Heart left ventricle (tissue), 16 donors: Measurements from ENCODE around the gene LRRC52. TPM values are rescaled to one million over a fixed set of nuclear protein-coding genes. Genes with fewer than 3 reads are reported as not detected.

Source experiments
- ATAC-seq, 4 donors: fragments of 200-7000 bp; cut with Tn5 transposase; one replicate each; pipeline ENCODE4 v1.9.1; 2020 to 2022; ENCODE audit warnings: moderate library complexity in 4 of 4, mild to moderate bottlenecking in 3 of 4, moderate number of reproducible peaks in 1 of 4
- DNase-seq, 5 donors: peaks; one replicate each; pipeline ENCODE4 v3.0.0-alpha.2; 2020
- H3K27ac ChIP-seq, 12 donors: fragments of 200-600 bp; sonication (generic) in 4 of 12; one replicate each; pipeline versions ENCODE4 v1.5.0 to v1.8.0; 2016 to 2022; ENCODE audit warnings: mild to moderate bottlenecking in 2 of 12
- H3K27me3 ChIP-seq, 9 donors: fragments of 200-600 bp; sonication (generic) in 2 of 9; one replicate each; pipeline versions ENCODE4 v1.5.1 to v1.8.0; 2016 to 2022; ENCODE audit warnings: mild to moderate bottlenecking in 3 of 9
- H3K36me3 ChIP-seq, 9 donors: fragments of 200-600 bp; sonication (generic) in 2 of 9; one replicate each; pipeline versions ENCODE4 v1.5.0 to v1.8.0; 2018 to 2022; ENCODE audit warnings: mild to moderate bottlenecking in 2 of 9
- H3K4me1 ChIP-seq, 12 donors: fragments of 200-600 bp; sonication (generic) in 4 of 12; one replicate each; pipeline versions ENCODE4 v1.5.0 to v1.8.0; 2016 to 2022; ENCODE audit warnings: mild to moderate bottlenecking in 3 of 12
- H3K4me3 ChIP-seq, 12 donors: fragments of 200-600 bp; sonication (generic) in 4 of 12; one replicate each; pipeline versions ENCODE4 v1.5.0 to v1.8.0; 2017 to 2022; ENCODE audit warnings: mild to moderate bottlenecking in 9 of 12, moderate library complexity in 4 of 12
- H3K9me3 ChIP-seq, 12 donors: fragments of 200-600 bp; sonication (generic) in 4 of 12; one replicate each; pipeline versions ENCODE4 v1.5.0 to v1.8.0; 2016 to 2022; ENCODE audit warnings: mild to moderate bottlenecking in 1 of 12
- CTCF ChIP-seq, 12 donors: fragments of 200-600 bp; sonication (generic) in 4 of 12; IDR thresholded peaks; one replicate each; pipeline versions ENCODE4 v1.5.0 to v1.8.0; 2018 to 2022; ENCODE audit warnings: antibody characterized with exemption in 12 of 12, mild to moderate bottlenecking in 5 of 12
- POLR2A ChIP-seq, 2 donors: fragments of 450-650 bp; IDR thresholded peaks; one replicate each; pipeline ENCODE4 v1.6.1; 2017; ENCODE audit warnings: antibody characterized with exemption in 2 of 2, mild to moderate bottlenecking in 2 of 2, moderate library complexity in 2 of 2
- WGBS, 4 donors: extraction: QIAGEN DNeasy Blood & Tissue Kit in 2 of 4; methylation state at CpG; one replicate each; pipeline versions ENCODE4 v1.1.5 to v1.1.7; 2013 to 2018; 5-methylcytosine and 5-hydroxymethylcytosine counted together
- intact Hi-C, 10 donors: fragments of 100-400 bp; cut with DNase I; formaldehyde crosslinking; loops; one replicate each; pipeline versions ENCODE4 v1.11.1 to v1.14.2; 2022
- polyA plus RNA-seq, 2 donors: library from polyadenylated mRNA; stranded (reverse); fragments of 200-250 nt; gene quantifications; one replicate each; pipeline ENCODE4 v1.2.3, GENCODE V29; 2013
- total RNA-seq, 9 donors: library from RNA; depleted of rRNA in 2 of 9; stranded (reverse); fragments of >200 nt in 2 of 9; fragmentation: NEBNext Ultra II Directional in 3 of 9; extraction: Animal tissue kit (Norgen Biotek cat#: 25700) in 3 of 9; gene quantifications; one replicate each; pipeline versions ENCODE4 v1.1.0 to v1.2.4, GENCODE V29; 2016 to 2023
- donor health status: ischemic (EF 13 %, LVEDD 7.1; RV severe dilation, severe dysfunction).
- donor health status: healthy with polysubstance abuse.
- donor health status: DM: no; HTN: yes; CAD: no.
- donor health status: DM: no; HTN: no; CAD: no.
- donor health status: ischemic (EF 25% LVEDD 6.9; RV normal size, moderate dysfunction).
- donor health status: ischemic (EF 25% LVEDD 5.7; RV mildly dilated, moderate dysfunction).
- donor health status: healthy.
- donor health status: DM: yes; HTN: yes; CAD: no.
- donor health status: ischemic (EF 35%, LVEDD 5.7; RV mildly dilated, moderate dysfunction).
- donor health status: nonischemic (EF 11% LVEDD 7.7; RV severe dilation, severe dysfunction).
- donor health status: DM: yes; HTN: yes; CAD: no.
- donor health status: PGD.
- donor health status: ischemic (EF 29% LVEDD 5.4; RV normal size, mild dysfunction).
- donor health status: nonischemic (EF 23%, LVEDD 6.1; RV moderate dilation, normal function).

Gene LRRC52
- total and polyA plus RNA-seq, 11 donors, result 0.12 to 1.0 (median 0.27) TPM; not detected in 4

GRCh38 chr1:165592945-165593823 is 49.4 kb downstream of the LRRC52 start:
- intact Hi-C loops, result loop anchor here (1.0 to 10.0 kb wide), 7 partner anchors 184 to 448 kb away; no protein-coding TSS in a partner anchor
- no peak overlapping the region for H3K27ac ChIP-seq
- DNase-seq (peak in 4 of 5 donors; percentile 38 to 67 (median 50)), ATAC-seq (peak; percentile 28 to 61 (median 50))
- peaks cover 0 to 57% (median 0%) of the 10 kb centered on the region in 9 donors for H3K27me3 ChIP-seq
- H3K4me3 ChIP-seq, result no peak overlapping the region
- 0 to 4% (median 2%) methylated on average over 9 to 10 of the region's 10 CpGs for WGBS, 4 donors
- TF ChIP-seq CTCF (IDR thresholded peaks at IDR 0.05) (peak; percentile 88 to 99 (median 95)), POLR2A (IDR thresholded peaks at IDR 0.05) (no peak)
- H3K4me1 ChIP-seq, result peaks cover 0 to 10% (median 5%) of the 10 kb centered on the region in 12 donors
- H3K9me3 ChIP-seq, result no peaks in the 10 kb centered on the region
- H3K36me3 ChIP-seq, result no peaks in the 10 kb centered on the region

GRCh38 chr1:165595246-165595938 is 51.6 kb downstream of the LRRC52 start:
- H3K4me1 ChIP-seq, result peaks cover 0 to 16% (median 6%) of the 10 kb centered on the region in 12 donors
- WGBS, 4 donors, result 59 to 80% (median 70%) methylated on average over 1 of the region's 1 CpG
- no peak for DNase-seq
- no peaks in the 10 kb centered on the region for H3K36me3 ChIP-seq
- peaks cover 0 to 52% (median 0%) of the 10 kb centered on the region in 9 donors for H3K27me3 ChIP-seq
- intact Hi-C loops, result loop anchor here in 7 of 10 donors (2.0 to 10.0 kb wide), 3 partner anchors 102 to 451 kb away; partner anchors contain the start of gene ALDH9A1 (in 2 of the 7)
- H3K27ac ChIP-seq, result no peak overlapping the region
- no peaks in the 10 kb centered on the region for H3K9me3 ChIP-seq
- H3K4me3 ChIP-seq, result no peak overlapping the region
- TF ChIP-seq POLR2A (IDR thresholded peaks at IDR 0.05) (no peak), CTCF (IDR thresholded peaks at IDR 0.05) (no peak)
- no peak for ATAC-seq

GRCh38 chr1:165597883-165598675 is 54.3 kb downstream of the LRRC52 start:
- DNase-seq (peak; percentile 97 to 99 (median 98)), ATAC-seq (peak; percentile 99 to 100 (median 99))
- Histone ChIP-seq H3K4me3 (peak overlapping the region; percentile 12 to 71 (median 60)), H3K27me3 (peaks cover 0 to 38% (median 0%) of the 10 kb centered on the region in 9 donors), H3K4me1 (peaks cover 0 to 26% (median 7%) of the 10 kb centered on the region in 12 donors), H3K27ac (peak overlapping the region in 11 of 12 donors; percentile 17 to 75 (median 45)), H3K36me3 (no peaks in the 10 kb centered on the region), H3K9me3 (no peaks in the 10 kb centered on the region)
- WGBS, 4 donors, result 0 to 1% (median 0%) methylated on average over 28 to 38 of the region's 38 CpGs
- TF ChIP-seq CTCF (IDR thresholded peaks at IDR 0.05) (no peak), POLR2A (IDR thresholded peaks at IDR 0.05) (peak in 1 of 2 donors; percentile 15)
- intact Hi-C loops, result loop anchor here in 6 of 10 donors (2.0 to 10.0 kb wide), 3 partner anchors 99 to 453 kb away; partner anchors contain the start of gene ALDH9A1 (in 2 of the 6)
